ENCODE measurements around the gene RNU6-1.

Gene RNU6-1

GRCh38 chr15:67801142-67801541, 38.7 kb downstream of the RNU6-1 start:
- DNase-seq (ENCODE audit: low spot score), result no peak

- no peak for DNase-seq (ENCODE audit: low spot score)
Measured at GRCh38 chr15:67799801-67800205, 40.0 kb downstream of the RNU6-1 start.

- DNase-seq (ENCODE audit: low spot score), result no peak
Measured at GRCh38 chr15:67796196-67797127, 43.4 kb downstream of the RNU6-1 start.

- no peak for DNase-seq (ENCODE audit: low spot score)
Measured at GRCh38 chr15:67794832-67795574, 44.8 kb downstream of the RNU6-1 start.

GRCh38 chr15:67792250-67792942, 47.4 kb downstream of the RNU6-1 start:
- DNase-seq (ENCODE audit: low spot score), result no peak

- DNase-seq (ENCODE audit: low spot score), result no peak
Measured at GRCh38 chr15:67790610-67791319, 49.1 kb downstream of the RNU6-1 start.

All from AG08396 (cell line).